BLaER1 treated with 17β-estradiol and CSF1 and Interleukin-3, amounts not matched to agents 10 nM and 100 nM (cell line): ENCODE measurements around the gene TMEM231.
"Not testable (repeated sequence)": the region's sequence is repeated elsewhere in the genome, so short reads cannot be mapped to it uniquely, and the experiment has no call there.

ENCODE experiments used
- H3K27ac ChIP-seq, 11 experiments: shearing (Covaris generic); formaldehyde crosslinking; 2 replicates each; pipeline ENCODE4 v1.8.1; 2022
- H3K27me3 ChIP-seq, 11 experiments: shearing (Covaris generic); formaldehyde crosslinking; 2 replicates each; pipeline ENCODE4 v1.8.1; 2022
- H3K36me3 ChIP-seq, 11 experiments: shearing (Covaris generic); formaldehyde crosslinking; 2 replicates each; pipeline ENCODE4 v1.8.1; 2022
- H3K4me1 ChIP-seq, 10 experiments: shearing (Covaris generic); formaldehyde crosslinking; 2 replicates each; pipeline ENCODE4 v1.8.1; 2022
- H3K4me2 ChIP-seq, 11 experiments: shearing (Covaris generic); formaldehyde crosslinking; 2 replicates each; pipeline ENCODE4 v1.8.1; 2022
- H3K4me3 ChIP-seq, 10 experiments: shearing (Covaris generic); formaldehyde crosslinking; 2 replicates each; pipeline ENCODE4 v1.8.1; 2022
- H3K9ac ChIP-seq, 11 experiments: shearing (Covaris generic); formaldehyde crosslinking; 2 replicates each; pipeline ENCODE4 v1.8.1; 2022
- H3K9me3 ChIP-seq, 11 experiments: shearing (Covaris generic); formaldehyde crosslinking; replicated peaks in 1 of 11; 2 replicates each; pipeline ENCODE4 v1.8.1; 2022
- H4K20me1 ChIP-seq, 11 experiments: shearing (Covaris generic); formaldehyde crosslinking; 2 replicates each; pipeline ENCODE4 v1.8.1; 2022
- Cebpa-rat ChIP-seq, 11 experiments: shearing (Covaris generic); IDR thresholded peaks; 2 replicates each; pipeline ENCODE4 v1.8.1; 2022

The TMEM231 gene

DNA sequence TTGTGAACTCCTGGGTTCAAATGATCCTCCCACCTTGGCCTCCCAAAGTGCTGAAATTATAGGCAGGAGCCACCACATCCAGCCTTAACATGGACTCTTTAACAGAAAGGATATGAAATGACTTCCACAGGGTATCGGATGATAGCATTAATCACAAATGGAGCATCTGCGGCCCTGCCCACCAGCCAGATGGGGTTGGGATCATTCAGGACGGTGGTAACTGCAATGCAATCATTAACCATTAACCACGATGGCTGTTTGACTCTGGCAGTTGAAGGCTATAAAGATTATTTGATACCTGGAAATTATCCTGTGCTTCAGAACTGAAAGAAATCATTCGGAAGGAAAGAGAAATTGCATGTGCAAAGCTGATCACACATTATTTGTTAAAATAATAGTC is 14.8 kb downstream of the TMEM231 start:
- Histone ChIP-seq H3K4me2 (no peak overlapping the region), H3K27me3 (no peaks in the 10 kb centered on the region), H3K9ac (no peak overlapping the region), H3K36me3 (peaks cover 0 to 25% (median 0%) of the 10 kb centered on the region in 11 experiments; a peak in 8 of 22 replicates), H3K9me3 (no peaks in the 10 kb centered on the region), H4K20me1 (no peaks in the 10 kb centered on the region), H3K4me3 (no peak overlapping the region), H3K4me1 (no peaks in the 10 kb centered on the region), H3K27ac (no peak overlapping the region)
- TF ChIP-seq Cebpa-rat (IDR thresholded peaks at IDR 0.05): no peak

DNA sequence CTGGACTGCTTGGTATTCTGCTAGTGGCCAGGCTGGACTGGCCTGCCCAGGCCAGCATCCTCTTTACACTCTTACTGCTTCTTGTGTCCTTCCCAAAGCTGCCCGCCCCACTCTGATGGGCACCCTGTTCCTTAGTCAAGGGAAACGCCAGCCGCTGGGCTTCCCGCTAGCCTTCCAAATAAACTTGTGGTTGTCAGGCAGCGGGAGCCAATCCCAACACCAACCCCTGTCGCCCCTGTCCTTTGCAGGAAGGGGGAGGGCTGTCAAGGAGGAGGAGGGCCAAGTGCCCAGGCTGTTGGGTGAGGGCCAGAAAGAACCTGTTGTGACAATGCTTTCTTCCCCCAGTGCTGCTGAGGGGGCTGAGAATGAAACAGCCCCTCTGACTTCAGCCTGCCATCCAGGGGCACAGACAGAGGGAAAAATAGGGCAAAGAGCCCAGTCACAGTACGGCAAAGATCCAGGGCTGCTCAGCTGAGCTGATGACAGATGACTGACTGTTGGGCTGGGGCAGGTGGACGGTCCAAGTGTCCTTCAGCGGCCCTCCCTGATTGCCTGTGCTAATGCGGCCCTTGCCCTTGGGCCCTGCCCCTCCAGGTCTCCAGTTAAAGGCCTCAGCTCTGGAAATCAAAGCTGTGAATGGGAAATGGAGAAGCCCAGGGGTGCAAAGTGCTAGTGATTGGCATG is 17.0 kb downstream of the TMEM231 start:
- H3K27ac ChIP-seq, H4K20me1 ChIP-seq, H3K4me2 ChIP-seq, H3K9ac ChIP-seq, H3K9me3 ChIP-seq, H3K4me3 ChIP-seq, H3K27me3 ChIP-seq: not testable (repeated sequence)
- peaks cover 0 to 17% (median 13%) of the 10 kb centered on the region in 10 experiments; a peak in 17 of 20 replicates for H3K4me1 ChIP-seq
- peaks cover 0 to 25% (median 0%) of the 10 kb centered on the region in 11 experiments; a peak in 7 of 22 replicates for H3K36me3 ChIP-seq

DNA sequence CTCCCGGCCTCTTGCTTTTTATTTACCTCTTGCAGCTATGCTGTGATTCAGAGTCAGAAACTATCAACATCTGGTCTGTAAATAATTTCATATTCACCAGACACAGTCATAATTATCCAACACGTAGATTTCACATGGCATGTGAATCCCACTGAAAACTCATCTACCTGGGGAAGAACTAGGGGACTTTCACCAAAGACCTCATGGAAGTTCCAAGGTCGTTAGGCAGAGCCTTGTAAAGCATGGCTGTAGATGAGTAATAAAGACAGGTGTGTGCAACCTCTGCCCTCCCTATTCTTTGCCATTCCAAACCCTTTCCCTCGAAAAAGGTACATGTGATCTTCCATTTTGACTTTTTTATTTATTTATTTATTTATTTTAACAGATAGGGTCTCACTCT is 18.3 kb downstream of the TMEM231 start:
- no peaks in the 10 kb centered on the region for H4K20me1 ChIP-seq
- peaks cover 0 to 19% (median 14%) of the 10 kb centered on the region in 10 experiments; a peak in 17 of 20 replicates for H3K4me1 ChIP-seq
- peaks cover 0 to 24% (median 0%) of the 10 kb centered on the region in 11 experiments; a peak in 6 of 22 replicates for H3K36me3 ChIP-seq
- no peaks in the 10 kb centered on the region for H3K27me3 ChIP-seq
- H3K9ac ChIP-seq: no peak overlapping the region
- H3K27ac ChIP-seq: no peak overlapping the region
- no peak for TF ChIP-seq Cebpa-rat (IDR thresholded peaks at IDR 0.05)
- H3K4me3 ChIP-seq: no peak overlapping the region
- H3K4me2 ChIP-seq: no peak overlapping the region
- no peaks in the 10 kb centered on the region for H3K9me3 ChIP-seq

DNA sequence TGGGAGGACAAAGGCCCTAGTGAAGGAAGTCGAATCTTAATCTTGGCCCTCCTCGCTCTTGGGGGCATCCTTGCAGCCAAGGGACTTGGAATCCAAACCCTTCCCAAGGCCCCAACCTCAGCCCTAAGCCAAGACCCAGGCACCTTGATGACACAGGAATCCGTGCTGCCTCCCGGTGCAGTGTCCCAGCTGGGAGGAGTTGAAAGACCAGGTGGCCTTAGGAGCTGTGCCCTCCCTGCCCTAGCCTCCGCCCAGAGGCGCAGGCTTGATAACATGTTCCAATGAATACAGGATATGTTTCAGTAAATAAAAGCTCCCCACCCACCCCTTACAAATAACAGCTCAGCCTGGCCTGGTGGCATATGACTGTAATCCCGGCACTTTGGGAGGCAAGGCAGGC is 20.2 kb downstream of the TMEM231 start, which contains the start of gene CHST5:
TSS of gene CHST5 (minus strand) at position 208 of the 400 bp plus-strand sequence. CDS start 5,724 bp downstream, outside the sequence.
- H3K4me3 ChIP-seq: no peak within 1 kb of the TSS
- H4K20me1 ChIP-seq: peaks cover 0 to 9% (median 0%) of the 10 kb centered on the region in 11 experiments; a peak in 1 of 22 replicates
- H3K4me1 ChIP-seq: peaks cover 0 to 19% (median 14%) of the 10 kb centered on the region in 10 experiments; a peak in 17 of 20 replicates
- H3K27me3 ChIP-seq: no peaks in the 10 kb centered on the region
- H3K9ac ChIP-seq: peak within 1 kb of the TSS in 1 of 11 experiments; percentile 23; a peak in 1 of 22 replicates
- H3K27ac ChIP-seq: peak within 1 kb of the TSS in 2 of 11 experiments; percentile 17 to 30; a peak in 1 of 22 replicates
- no peaks in the 10 kb centered on the region for H3K9me3 ChIP-seq
- peak within 1 kb of the TSS in 8 of 11 experiments; percentile 57 to 84 (median 72); a peak in 16 of 22 replicates for H3K4me2 ChIP-seq
- peaks cover 0 to 6% (median 0%) of the 10 kb centered on the region in 11 experiments; a peak in 3 of 22 replicates for H3K36me3 ChIP-seq
- 0 out of 22 replicates have a peak, but pooled peaks of 1 of the 11 experiments have one; percentile 11 for TF ChIP-seq Cebpa-rat (IDR thresholded peaks at IDR 0.05)

DNA sequence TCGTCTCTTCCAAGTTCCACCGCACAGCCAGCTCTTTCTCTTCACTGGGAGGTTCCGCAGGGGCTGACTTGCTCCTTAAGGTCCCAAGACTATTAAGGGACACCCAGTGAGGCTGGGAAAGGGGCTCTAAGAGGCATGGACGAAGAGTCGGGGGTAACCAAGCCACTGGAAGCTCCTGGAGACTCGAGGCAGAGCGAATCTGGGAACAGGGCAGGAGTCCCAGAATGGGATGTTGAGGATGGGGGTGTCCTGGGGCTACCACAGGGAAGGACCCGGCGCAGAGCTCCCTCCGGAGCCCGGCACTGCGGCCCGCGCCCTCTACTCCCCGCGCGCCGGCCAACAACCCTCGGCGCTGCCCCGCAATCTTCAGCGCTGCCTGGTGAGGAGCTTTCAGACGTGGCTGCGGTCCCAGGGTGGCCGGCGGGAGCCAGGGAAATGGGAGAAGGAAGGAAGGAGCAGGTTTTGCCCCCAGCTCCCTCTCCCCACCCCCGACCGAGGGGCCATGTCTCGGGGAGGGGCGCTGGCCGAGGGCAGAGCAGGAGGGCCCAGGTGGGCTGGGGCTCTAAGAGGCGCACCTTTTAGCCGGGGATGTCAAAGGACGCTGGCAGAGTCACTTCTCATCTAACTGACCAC is 20.7 kb downstream of the TMEM231 start:
- Histone ChIP-seq H3K9me3 (peaks cover 0 to under 1% (median 0%) of the 10 kb centered on the region in 11 experiments; a peak in 1 of 22 replicates), H3K36me3 (no peaks in the 10 kb centered on the region), H3K4me1 (peaks cover 0 to 19% (median 14%) of the 10 kb centered on the region in 10 experiments; a peak in 17 of 20 replicates), H3K4me3 (no peak overlapping the region), H3K4me2 (peak overlapping the region in 8 of 11 experiments; percentile 57 to 84 (median 72); a peak in 16 of 22 replicates), H4K20me1 (peaks cover 0 to 9% (median 0%) of the 10 kb centered on the region in 11 experiments; a peak in 1 of 22 replicates), H3K27ac (peak overlapping the region in 2 of 11 experiments; percentile 17 to 30; a peak in 1 of 22 replicates), H3K9ac (no peak overlapping the region), H3K27me3 (no peaks in the 10 kb centered on the region)
- no peak for TF ChIP-seq Cebpa-rat (IDR thresholded peaks at IDR 0.05)

DNA sequence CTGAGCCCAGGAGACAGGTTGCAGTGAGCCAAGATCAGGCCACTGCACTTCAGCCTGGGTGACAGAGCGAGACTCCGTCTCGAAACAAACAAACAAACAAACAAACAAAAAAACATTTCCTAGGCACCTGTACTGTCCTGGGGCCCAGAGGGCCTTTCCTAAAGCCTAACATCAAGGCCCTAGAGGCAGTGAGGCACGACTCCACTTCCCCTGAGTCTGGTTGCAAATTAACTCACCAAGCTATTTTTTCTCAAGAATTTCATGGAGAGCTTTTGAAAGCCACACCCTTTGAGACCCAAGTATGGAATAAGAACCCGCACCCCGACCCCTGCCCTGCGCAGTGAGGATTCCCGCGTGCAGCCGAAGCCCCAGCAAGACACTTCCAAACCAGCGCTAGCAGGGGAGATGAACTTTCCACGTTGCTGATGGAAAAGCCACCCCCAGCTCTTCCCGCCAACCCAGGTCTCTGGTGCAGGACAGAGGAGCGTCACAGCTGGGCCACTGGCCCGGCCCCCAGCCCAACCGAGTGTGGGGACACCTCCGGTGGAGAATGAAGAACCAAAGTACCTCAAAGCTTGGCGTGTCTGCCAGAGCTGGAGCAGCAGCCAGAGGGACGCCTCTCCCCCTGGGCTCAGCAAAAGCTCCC is 21.4 kb downstream of the TMEM231 start:
- peak overlapping the region in 2 of 11 experiments; percentile 17 to 30; a peak in 1 of 22 replicates for H3K27ac ChIP-seq
- peaks cover 0 to 7% (median 0%) of the 10 kb centered on the region in 11 experiments; a peak in 5 of 22 replicates for H3K9me3 ChIP-seq
- H3K36me3 ChIP-seq: no peaks in the 10 kb centered on the region
- peak overlapping the region in 1 of 11 experiments; percentile 23; a peak in 1 of 22 replicates for H3K9ac ChIP-seq
- peaks cover 0 to 19% (median 14%) of the 10 kb centered on the region in 10 experiments; a peak in 17 of 20 replicates for H3K4me1 ChIP-seq
- no peaks in the 10 kb centered on the region for H3K27me3 ChIP-seq
- peaks cover 0 to 9% (median 0%) of the 10 kb centered on the region in 11 experiments; a peak in 1 of 22 replicates for H4K20me1 ChIP-seq
- H3K4me2 ChIP-seq: peak overlapping the region; percentile 12 to 84 (median 58); a peak in 17 of 22 replicates
- no peak overlapping the region for H3K4me3 ChIP-seq
- no peak for TF ChIP-seq Cebpa-rat (IDR thresholded peaks at IDR 0.05)

DNA sequence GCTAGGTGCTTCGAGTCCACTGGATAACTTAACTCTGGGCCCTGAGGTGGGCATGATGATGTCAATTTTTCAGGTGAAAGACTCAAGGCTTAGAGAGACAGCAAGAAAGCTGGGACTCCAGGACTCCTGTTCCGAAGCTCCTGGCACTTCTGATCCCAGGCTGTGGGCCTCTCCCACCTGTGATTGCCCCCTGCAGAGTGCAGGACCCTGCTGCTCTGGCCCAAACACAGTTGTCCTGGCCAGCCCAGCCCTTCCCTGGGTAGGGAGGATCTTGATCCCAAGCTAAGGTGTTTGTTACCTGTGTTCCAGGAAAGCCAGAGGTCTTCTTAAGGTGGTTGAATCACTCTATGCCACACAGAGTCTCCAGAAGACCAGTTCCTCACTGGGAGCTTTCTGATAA is 23.3 kb downstream of the TMEM231 start:
- Histone ChIP-seq H3K9ac (no peak overlapping the region), H3K27me3 (no peaks in the 10 kb centered on the region), H3K4me2 (no peak overlapping the region), H3K27ac (no peak overlapping the region), H4K20me1 (peaks cover 0 to 9% (median 0%) of the 10 kb centered on the region in 11 experiments; a peak in 1 of 22 replicates), H3K9me3 (peaks cover 0 to 16% (median 8%) of the 10 kb centered on the region in 11 experiments; a peak in 6 of 22 replicates), H3K4me3 (no peak overlapping the region), H3K36me3 (peaks cover 0 to 5% (median 0%) of the 10 kb centered on the region in 11 experiments; a peak in 1 of 22 replicates), H3K4me1 (peaks cover 4 to 25% (median 15%) of the 10 kb centered on the region in 10 experiments; a peak in 17 of 20 replicates)
- no peak for TF ChIP-seq Cebpa-rat (IDR thresholded peaks at IDR 0.05)

DNA sequence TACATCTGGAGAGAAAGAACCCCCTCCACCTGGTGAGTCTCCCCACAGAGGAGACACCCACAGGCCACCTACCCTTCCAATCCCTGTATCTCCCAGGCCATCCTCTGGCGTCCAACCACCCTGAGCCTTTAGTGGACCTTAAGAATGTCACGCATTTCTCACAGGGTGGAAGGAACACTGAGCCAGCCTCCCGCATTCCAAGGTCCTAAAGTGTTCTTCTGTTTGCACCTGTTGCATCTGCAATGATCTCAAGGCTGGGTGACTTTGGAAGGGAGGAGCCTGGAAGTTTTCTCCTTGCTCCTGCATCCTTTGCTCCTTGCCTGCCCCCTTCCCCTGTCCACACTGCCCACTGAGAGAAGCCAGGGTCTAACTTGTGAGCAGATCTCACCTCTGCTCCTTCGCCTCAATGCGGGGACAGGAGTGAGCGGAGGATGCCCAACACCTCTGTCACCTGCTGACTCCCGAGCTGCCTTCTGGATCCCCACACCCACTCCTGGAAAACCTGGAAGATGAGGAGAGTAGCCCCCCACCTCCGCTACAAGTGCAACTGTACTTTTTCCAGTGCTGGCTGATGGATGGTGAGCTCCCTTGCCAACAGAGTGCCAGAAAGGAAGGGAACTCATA is 23.8 kb downstream of the TMEM231 start:
- H3K9me3 ChIP-seq: peaks cover 0 to 16% (median 8%) of the 10 kb centered on the region in 11 experiments; a peak in 6 of 22 replicates
- no peak overlapping the region for H3K4me3 ChIP-seq
- H3K27ac ChIP-seq: no peak overlapping the region
- no peaks in the 10 kb centered on the region for H3K27me3 ChIP-seq
- H4K20me1 ChIP-seq: peaks cover 0 to 9% (median 0%) of the 10 kb centered on the region in 11 experiments; a peak in 1 of 22 replicates
- peaks cover 0 to 5% (median 0%) of the 10 kb centered on the region in 11 experiments; a peak in 1 of 22 replicates for H3K36me3 ChIP-seq
- no peak overlapping the region for H3K9ac ChIP-seq
- H3K4me1 ChIP-seq: peaks cover 4 to 26% (median 15%) of the 10 kb centered on the region in 10 experiments; a peak in 17 of 20 replicates
- no peak for TF ChIP-seq Cebpa-rat (IDR thresholded peaks at IDR 0.05)
- H3K4me2 ChIP-seq: no peak overlapping the region
